HepG2 (cell line): Measurements from ENCODE around the gene CAPZB. TPM values are rescaled to one million over a fixed set of nuclear protein-coding genes. Genes with fewer than 3 reads are reported as not detected.

Experiments
- NCOA1 ChIP-seq: sonication (generic); formaldehyde crosslinking; IDR thresholded peaks from 2 replicates; pipeline ENCODE4 v1.9.0; 2021; ENCODE audit warnings: missing genetic modification reagents
- NRL ChIP-seq: sonication (generic); formaldehyde crosslinking; IDR thresholded peaks from 2 replicates; pipeline ENCODE4 v1.5.0; 2020; ENCODE audit warnings: missing genetic modification reagents, mild to moderate bottlenecking, moderate library complexity, borderline replicate concordance
- RBFOX2 ChIP-seq: fragments of 200-400 bp; formaldehyde crosslinking; IDR thresholded peaks from 2 replicates; pipeline ENCODE4 v1.6.1; 2017; ENCODE audit warnings: low read depth, mild to moderate bottlenecking, low read length
- RBM22 ChIP-seq: fragments of 200-400 bp; formaldehyde crosslinking; optimal IDR thresholded peaks from 2 replicates; pipeline ENCODE3; 2017; ENCODE audit warnings: mild to moderate bottlenecking, low read length, moderate library complexity
- SCMH1 ChIP-seq: sonication (generic); formaldehyde crosslinking; IDR thresholded peaks from 2 replicates; pipeline ENCODE4 v1.9.0; 2021; ENCODE audit warnings: missing genetic modification reagents, mild to moderate bottlenecking, borderline replicate concordance
- TRIM24 ChIP-seq: sonication (generic); formaldehyde crosslinking; IDR thresholded peaks from 2 replicates; pipeline ENCODE4 v1.8.0; 2022; ENCODE audit warnings: mild to moderate bottlenecking, missing genetic modification reagents
- ZBTB38 ChIP-seq: sonication (generic); formaldehyde crosslinking; IDR thresholded peaks from 2 replicates; pipeline ENCODE4 v1.5.1; 2020; ENCODE audit warnings: mild to moderate bottlenecking, missing genetic modification reagents
- polyA plus RNA-seq, 8 experiments: library from polyadenylated mRNA; depleted of rRNA in 3 of 8; stranded (reverse) in 7 of 8; unstranded in 1 of 8; fragments of >200 nt; fragmentation: Illumina TruSeq in 4 of 8; extraction: Trizol in 4 of 8; gene quantifications; 2 replicates each; pipeline versions ENCODE4 v1.2.1 to v1.2.3, GENCODE V29; 2011 to 2016; ENCODE audit warnings: low read depth in 4 of 8, missing spikeins in 1 of 8, mixed read lengths in 1 of 8; ENCODE audit not compliant: insufficient read depth in 1 of 8
- total RNA-seq, 5 experiments: library from RNA; depleted of rRNA; stranded (reverse); fragments of >200 nt; fragmentation: Illumina TruSeq; extraction: Trizol; gene quantifications; 2 replicates each; pipeline ENCODE4 v1.2.3, GENCODE V29; 2016; ENCODE audit warnings: low read depth in 1 of 5
- TF ChIP-seq, protein P1 (sequence below), 2 experiments: sonication (generic) in 1 of 2; formaldehyde crosslinking in 1 of 2; IDR thresholded peaks; 2 replicates each; pipeline versions ENCODE4 v1.6.1 to v1.9.0; 2014 to 2022; ENCODE audit warnings: antibody characterized with exemption in 1 of 2, borderline replicate concordance in 1 of 2, inconsistent platforms in 1 of 2, low read depth in 1 of 2, missing genetic modification reagents in 1 of 2
- TF ChIP-seq, protein P2 (sequence below): IDR thresholded peaks from 2 replicates; pipeline ENCODE4 v1.6.1; 2016; ENCODE audit warnings: low read depth, control low read depth
- TF ChIP-seq, protein P3 (sequence below): sonication (generic); formaldehyde crosslinking; IDR thresholded peaks from 2 replicates; pipeline ENCODE4 v1.4.0; 2020; ENCODE audit warnings: mild to moderate bottlenecking, low read depth, missing genetic modification reagents
- TF ChIP-seq, protein P4 (sequence below): sonication (generic); formaldehyde crosslinking; IDR thresholded peaks from 2 replicates; pipeline ENCODE4 v1.4.0; 2020; ENCODE audit warnings: missing genetic modification reagents

Gene CAPZB
- total and polyA plus RNA-seq, 2 of the 13 experiments (the other 11 are each of a cell fraction or from before 2014, with no cell fraction given): 58.9 to 76.9 TPM

DNA sequence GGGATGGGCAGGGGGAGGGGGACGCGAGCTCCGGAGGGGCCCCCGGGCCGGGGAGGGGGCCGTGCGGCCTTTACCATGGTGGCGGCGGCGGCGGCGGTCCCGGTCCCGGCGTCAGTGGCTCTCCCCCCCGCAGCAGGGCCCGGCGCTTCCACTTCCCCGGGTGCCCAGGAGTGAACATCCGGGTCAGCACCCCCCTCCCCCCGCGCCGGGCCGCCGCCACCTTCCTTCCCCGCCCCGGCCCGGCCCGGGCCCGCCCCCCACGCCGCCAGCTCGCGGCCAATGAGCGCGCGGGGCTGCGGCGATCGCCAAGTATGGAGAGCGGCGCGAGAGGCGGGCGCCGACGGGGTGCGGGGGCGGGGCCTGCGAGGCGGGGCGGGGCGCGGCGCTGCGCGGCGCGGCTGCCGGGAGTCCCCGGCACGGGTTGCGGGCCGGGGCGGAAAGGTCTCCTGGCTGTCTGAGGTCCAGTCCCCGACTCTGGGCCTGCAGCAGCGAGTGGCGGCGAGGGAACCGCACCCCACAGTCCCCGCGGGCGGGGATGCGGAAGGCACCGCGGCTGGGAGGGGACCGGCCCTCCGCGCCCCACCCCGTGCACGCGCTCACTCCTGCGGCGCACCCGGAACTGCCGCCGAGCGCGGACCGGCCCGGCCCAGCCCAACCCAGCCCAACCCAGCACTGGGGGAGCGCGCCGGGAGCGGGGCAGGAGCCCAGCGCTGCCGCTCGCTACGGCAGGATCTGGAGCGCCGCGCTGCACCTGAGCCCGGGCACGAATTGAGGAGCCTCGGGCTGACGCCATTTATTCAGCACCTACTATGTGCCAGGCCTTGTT lies at the start of gene CAPZB (continued):
- TF ChIP-seq, protein P1, sequence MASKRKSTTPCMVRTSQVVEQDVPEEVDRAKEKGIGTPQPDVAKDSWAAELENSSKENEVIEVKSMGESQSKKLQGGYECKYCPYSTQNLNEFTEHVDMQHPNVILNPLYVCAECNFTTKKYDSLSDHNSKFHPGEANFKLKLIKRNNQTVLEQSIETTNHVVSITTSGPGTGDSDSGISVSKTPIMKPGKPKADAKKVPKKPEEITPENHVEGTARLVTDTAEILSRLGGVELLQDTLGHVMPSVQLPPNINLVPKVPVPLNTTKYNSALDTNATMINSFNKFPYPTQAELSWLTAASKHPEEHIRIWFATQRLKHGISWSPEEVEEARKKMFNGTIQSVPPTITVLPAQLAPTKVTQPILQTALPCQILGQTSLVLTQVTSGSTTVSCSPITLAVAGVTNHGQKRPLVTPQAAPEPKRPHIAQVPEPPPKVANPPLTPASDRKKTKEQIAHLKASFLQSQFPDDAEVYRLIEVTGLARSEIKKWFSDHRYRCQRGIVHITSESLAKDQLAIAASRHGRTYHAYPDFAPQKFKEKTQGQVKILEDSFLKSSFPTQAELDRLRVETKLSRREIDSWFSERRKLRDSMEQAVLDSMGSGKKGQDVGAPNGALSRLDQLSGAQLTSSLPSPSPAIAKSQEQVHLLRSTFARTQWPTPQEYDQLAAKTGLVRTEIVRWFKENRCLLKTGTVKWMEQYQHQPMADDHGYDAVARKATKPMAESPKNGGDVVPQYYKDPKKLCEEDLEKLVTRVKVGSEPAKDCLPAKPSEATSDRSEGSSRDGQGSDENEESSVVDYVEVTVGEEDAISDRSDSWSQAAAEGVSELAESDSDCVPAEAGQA (IDR thresholded peaks at IDR 0.05; ENCODE audit: low read depth): no peak
- TF ChIP-seq, protein P1 (CRISPR knock-in tag; IDR thresholded peaks at IDR 0.05; ENCODE audit: borderline replicate concordance): 0 out of 2 replicates have a peak, but pooled peaks have one; percentile 59
- TF ChIP-seq, protein P2, sequence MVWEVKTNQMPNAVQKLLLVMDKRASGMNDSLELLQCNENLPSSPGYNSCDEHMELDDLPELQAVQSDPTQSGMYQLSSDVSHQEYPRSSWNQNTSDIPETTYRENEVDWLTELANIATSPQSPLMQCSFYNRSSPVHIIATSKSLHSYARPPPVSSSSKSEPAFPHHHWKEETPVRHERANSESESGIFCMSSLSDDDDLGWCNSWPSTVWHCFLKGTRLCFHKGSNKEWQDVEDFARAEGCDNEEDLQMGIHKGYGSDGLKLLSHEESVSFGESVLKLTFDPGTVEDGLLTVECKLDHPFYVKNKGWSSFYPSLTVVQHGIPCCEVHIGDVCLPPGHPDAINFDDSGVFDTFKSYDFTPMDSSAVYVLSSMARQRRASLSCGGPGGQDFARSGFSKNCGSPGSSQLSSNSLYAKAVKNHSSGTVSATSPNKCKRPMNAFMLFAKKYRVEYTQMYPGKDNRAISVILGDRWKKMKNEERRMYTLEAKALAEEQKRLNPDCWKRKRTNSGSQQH (CRISPR knock-in tag): peak; percentile 26; the same call in 1 of the 2 replicates
- TF ChIP-seq ZBTB38 (CRISPR knock-in tag): no peak; the same call in 1 of the 2 replicates
- peak; percentile 83 for TF ChIP-seq RBFOX2
- TF ChIP-seq, protein P3, sequence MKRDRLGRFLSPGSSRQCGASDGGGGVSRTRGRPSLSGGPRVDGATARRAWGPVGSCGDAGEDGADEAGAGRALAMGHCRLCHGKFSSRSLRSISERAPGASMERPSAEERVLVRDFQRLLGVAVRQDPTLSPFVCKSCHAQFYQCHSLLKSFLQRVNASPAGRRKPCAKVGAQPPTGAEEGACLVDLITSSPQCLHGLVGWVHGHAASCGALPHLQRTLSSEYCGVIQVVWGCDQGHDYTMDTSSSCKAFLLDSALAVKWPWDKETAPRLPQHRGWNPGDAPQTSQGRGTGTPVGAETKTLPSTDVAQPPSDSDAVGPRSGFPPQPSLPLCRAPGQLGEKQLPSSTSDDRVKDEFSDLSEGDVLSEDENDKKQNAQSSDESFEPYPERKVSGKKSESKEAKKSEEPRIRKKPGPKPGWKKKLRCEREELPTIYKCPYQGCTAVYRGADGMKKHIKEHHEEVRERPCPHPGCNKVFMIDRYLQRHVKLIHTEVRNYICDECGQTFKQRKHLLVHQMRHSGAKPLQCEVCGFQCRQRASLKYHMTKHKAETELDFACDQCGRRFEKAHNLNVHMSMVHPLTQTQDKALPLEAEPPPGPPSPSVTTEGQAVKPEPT (CRISPR knock-in tag): no peak
- TF ChIP-seq, protein P4, sequence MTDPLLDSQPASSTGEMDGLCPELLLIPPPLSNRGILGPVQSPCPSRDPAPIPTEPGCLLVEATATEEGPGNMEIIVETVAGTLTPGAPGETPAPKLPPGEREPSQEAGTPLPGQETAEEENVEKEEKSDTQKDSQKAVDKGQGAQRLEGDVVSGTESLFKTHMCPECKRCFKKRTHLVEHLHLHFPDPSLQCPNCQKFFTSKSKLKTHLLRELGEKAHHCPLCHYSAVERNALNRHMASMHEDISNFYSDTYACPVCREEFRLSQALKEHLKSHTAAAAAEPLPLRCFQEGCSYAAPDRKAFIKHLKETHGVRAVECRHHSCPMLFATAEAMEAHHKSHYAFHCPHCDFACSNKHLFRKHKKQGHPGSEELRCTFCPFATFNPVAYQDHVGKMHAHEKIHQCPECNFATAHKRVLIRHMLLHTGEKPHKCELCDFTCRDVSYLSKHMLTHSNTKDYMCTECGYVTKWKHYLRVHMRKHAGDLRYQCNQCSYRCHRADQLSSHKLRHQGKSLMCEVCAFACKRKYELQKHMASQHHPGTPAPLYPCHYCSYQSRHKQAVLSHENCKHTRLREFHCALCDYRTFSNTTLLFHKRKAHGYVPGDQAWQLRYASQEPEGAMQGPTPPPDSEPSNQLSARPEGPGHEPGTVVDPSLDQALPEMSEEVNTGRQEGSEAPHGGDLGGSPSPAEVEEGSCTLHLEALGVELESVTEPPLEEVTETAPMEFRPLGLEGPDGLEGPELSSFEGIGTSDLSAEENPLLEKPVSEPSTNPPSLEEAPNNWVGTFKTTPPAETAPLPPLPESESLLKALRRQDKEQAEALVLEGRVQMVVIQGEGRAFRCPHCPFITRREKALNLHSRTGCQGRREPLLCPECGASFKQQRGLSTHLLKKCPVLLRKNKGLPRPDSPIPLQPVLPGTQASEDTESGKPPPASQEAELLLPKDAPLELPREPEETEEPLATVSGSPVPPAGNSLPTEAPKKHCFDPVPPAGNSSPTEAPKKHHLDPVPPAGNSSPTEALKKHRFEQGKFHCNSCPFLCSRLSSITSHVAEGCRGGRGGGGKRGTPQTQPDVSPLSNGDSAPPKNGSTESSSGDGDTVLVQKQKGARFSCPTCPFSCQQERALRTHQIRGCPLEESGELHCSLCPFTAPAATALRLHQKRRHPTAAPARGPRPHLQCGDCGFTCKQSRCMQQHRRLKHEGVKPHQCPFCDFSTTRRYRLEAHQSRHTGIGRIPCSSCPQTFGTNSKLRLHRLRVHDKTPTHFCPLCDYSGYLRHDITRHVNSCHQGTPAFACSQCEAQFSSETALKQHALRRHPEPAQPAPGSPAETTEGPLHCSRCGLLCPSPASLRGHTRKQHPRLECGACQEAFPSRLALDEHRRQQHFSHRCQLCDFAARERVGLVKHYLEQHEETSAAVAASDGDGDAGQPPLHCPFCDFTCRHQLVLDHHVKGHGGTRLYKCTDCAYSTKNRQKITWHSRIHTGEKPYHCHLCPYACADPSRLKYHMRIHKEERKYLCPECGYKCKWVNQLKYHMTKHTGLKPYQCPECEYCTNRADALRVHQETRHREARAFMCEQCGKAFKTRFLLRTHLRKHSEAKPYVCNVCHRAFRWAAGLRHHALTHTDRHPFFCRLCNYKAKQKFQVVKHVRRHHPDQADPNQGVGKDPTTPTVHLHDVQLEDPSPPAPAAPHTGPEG (CRISPR knock-in tag): peak; percentile 19; the same call in 1 of the 2 replicates
- TF ChIP-seq RBM22: no peak
- no peak; the same call in 1 of the 2 replicates for TF ChIP-seq NRL (CRISPR knock-in tag)
- TF ChIP-seq TRIM24: no peak
- no peak for TF ChIP-seq NCOA1
- TF ChIP-seq SCMH1 (CRISPR knock-in tag): no peak
